Activated CD4-positive, alpha-beta T cell treated with anti-CD3 and anti-CD28 coated beads, Interleukin-2, amount 50 U/mL, for 1 hour (primary cell): ENCODE measurements around the gene CWC27.
"Not testable (repeated sequence)": the region's sequence is repeated elsewhere in the genome, so short reads cannot be mapped to it uniquely, and the experiment has no call there.

ENCODE experiments used
- DNase-seq: peaks from one replicate; pipeline ENCODE4 v3.0.0-alpha.2; 2020

CWC27 gene

GRCh38 chr5:64790210-64790609 lies 21.5 kb downstream of the CWC27 start:
- DNase-seq: no peak

- no peak for DNase-seq
Measured at GRCh38 chr5:64792469-64792868, 23.7 kb downstream of the CWC27 start.

DNA sequence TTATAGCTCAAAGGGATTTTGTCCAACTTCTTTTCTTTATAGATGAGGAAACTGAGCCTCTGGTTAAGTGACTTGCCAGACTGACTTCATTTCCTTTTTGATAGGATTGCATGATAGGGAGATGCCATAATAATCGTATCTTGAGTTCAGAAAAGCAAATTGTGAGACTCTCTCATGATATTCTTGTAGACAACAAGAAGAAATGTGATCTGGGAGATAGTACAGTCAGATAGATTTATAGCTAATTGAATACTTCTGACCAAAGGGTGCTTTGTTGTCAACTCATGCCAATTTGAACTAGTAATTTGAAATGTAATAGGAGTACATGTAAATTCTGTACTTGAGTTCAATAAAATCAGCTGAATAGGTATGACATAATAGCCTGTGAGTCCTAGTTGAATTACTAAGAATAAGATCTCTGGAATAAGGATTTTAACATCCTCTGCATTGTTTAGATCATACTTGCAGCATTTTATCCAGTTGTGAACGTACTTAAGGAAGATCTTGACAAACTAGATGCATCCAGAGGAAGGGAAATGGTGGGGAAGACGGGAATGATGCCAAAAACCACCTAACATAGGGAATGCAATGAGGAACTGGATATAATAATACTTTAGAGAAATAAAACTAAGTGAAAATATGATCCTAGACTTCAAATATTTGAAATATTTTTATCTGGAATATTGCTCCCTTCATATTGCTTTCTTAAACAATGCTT lies 25.5 kb downstream of the CWC27 start:
- DNase-seq: no peak

DNA sequence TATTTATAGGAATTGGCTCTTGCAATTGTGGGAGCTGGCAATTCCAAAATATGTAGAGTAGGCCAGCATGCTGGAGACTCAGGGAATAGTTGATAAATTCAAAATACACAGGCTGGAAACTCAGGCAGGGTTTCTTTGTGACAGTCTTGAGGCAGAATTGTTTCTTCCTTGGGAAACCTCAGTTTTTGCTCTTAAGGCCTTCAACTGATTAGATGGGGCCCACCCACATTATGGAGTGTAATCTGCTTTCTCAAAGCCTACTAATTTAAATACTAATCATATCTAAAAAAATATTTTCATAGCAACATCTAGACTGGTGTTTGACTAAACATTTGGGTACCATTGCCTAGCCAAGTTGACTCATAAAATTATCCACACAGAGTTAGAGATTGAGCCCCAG lies 27.6 kb downstream of the CWC27 start:
- DNase-seq: no peak

GRCh38 chr5:64800926-64801325 lies 32.2 kb downstream of the CWC27 start:
- no peak for DNase-seq

DNA sequence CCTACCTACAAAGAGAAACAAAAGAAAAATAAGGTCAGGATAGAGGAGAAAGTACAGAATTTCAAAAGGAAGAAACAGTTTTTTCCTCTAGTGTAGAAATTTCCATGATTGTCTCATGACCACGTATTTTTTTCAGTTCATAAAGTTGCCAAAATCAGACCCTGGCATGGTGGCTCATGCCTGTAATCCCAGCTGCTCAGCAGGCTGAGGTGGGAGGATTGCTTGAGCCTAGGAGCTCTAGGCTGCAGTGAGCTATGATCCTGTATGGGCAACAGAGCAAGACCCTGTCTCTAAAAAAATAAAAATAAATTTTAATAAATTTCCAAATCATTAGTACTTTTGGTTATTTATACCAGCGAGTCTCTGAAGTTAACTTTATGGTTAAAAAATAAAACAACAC lies 37.8 kb downstream of the CWC27 start:
- no peak for DNase-seq

DNA sequence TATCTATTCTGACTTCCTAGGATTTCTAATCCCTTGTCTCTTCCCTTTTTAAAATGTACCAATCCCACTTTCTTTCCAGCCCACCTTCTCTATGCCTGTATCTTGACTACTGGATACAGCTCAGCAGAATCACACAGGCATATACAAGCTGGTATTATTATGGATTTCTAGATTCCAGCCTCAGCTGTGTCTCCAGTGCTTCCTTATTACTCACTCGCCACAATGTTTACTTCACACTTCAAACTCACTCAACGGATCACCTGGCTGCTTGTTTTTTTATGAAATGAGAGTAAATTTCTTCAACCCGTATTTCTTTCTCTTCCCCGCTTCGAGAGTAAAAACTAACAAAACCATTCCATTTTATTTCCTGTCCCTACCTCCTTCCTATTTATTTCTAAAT lies 38.8 kb downstream of the CWC27 start:
- no peak for DNase-seq

GRCh38 chr5:64811050-64811640 lies 42.4 kb downstream of the CWC27 start:
- no peak for DNase-seq

DNA sequence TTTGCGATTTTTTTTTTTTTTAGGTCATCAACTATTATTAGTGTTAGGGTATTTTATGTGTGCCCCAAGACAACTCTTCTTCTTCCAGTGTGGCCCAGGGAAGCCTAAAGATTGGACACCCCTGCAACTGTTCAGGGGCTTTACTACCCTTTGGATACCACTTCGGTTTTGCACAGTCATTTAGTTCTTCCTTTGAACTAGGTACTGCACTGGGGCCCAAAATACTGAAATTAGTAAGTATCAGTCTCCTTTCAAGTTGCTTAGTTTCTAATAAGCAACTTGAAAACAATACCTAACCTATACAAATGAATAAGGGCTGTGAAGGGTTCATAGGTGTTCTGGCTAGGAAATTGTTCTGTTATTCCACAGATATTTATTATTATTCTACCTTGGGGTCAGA lies 45.3 kb downstream of the CWC27 start:
- no peak for DNase-seq

- no peak for DNase-seq
Measured at GRCh38 chr5:64818245-64818644, 49.5 kb downstream of the CWC27 start.

DNA sequence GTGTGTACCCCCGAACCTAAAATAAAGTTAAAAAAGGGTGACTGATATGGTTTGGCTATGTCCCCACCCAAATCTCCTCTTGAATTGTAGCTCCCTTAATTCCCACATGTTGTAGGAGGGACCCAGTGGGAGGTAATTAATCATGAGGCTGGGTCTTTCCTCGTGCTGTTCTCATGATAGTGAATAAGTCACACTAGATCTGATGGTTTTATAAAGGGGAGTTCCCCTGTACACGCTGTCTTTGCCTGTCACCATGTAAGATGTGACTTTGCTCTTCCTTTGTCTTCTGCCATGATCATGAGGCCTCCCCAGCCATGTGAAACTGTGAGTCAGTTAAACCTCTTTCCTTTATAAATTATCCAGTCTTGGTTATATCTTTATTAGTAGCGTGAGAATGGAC lies 50.6 kb downstream of the CWC27 start:
- not testable (repeated sequence) for DNase-seq

DNA sequence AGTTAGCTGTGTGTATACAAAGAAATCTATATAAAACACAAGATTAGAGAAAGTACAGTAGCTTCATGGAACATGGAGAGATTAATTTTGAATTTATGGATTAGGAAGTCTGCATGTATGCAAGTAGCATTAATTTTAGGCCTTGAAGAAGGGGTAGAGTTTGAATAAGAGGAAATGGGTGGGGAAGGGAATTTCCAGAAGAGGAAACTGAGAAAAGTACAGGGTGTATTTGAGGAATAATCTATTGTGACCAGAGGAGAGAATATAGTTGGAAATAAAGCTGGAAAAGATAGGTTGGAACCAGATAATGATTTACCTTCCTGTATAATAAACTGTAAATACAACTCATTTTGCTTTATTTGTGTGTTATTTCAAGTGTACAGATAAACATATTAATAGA lies 53.6 kb downstream of the CWC27 start:
- DNase-seq: no peak

GRCh38 chr5:64826541-64826940 lies 57.8 kb downstream of the CWC27 start:
- DNase-seq: no peak

DNA sequence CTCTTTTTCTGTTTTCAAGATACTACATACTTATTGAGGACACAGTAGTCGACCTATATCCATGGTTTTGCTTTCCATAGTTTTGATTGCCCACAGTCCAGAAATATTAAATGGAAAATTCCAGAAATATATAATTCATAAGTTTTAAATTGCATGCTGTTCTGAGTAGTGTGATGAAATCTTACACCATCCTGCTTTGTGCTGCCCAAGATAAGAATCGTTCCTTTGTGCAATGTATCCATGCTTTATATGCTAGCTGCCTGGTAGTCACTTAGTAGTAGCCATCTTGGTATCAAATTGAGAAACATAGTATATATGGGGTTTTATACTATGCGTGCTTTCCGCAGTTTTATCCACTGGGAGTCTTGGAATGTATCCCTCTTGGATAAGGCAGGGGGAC lies 59.0 kb downstream of the CWC27 start:
- no peak for DNase-seq

DNA sequence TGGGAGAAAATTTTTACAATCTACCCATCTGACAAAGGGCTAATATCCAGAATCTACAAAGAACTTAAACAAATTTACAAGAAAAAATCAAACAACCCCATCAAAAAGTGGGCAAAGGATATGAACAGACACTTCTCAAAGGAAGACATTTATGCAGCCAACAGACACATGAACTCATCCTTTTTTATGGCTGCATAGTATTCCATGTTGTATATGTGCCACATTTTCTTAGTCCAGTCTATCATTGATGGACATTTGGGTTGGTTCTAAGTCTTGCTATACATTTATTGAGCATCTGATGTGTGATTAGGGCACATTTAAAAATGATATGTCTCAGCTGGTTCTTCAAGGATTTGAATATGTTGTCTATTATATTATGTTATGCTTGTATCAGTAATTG lies 61.9 kb downstream of the CWC27 start:
- DNase-seq: not testable (repeated sequence)

DNA sequence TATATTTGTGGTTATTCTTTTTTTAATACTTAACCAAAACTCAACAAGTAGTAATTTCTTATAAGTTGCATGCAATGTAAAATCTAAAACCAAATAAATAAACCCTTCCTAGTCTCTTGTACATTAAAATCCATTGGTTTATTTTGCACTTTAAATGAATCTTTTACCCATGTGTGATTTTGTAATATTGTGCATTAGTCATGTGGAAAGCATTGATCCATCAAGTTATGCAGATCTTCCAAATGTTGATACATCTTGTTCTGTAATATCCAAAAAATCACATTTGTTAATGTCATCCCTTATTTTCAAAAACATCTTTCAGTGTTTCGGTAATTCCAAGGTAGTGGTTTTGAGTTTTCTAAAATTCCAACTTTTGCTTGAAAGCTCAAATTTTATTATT lies 63.3 kb downstream of the CWC27 start:
- no peak for DNase-seq

DNA sequence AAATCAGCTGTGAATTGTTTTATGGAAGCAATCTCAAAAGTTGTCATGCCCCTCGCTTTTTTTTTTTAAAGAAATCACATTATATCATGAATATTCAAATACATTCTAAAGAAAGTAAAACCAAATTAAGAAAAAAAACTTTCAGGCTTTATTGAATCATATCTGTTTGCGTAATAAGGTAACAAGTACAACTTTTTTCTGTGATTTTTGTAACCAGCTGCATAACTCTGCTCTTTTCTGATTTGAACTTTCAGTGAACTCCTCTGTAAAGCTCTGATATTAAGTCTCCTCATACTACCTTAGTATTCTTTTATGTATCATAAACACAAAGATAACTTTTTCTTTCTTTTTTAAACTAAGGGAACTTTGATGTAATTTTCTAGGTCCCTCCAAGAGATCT lies 65.3 kb downstream of the CWC27 start:
- no peak for DNase-seq

GRCh38 chr5:64834611-64835010 lies 65.9 kb downstream of the CWC27 start:
- no peak for DNase-seq

- DNase-seq: no peak
Measured at GRCh38 chr5:64835266-64835665, 66.5 kb downstream of the CWC27 start.

- DNase-seq: no peak
Measured at GRCh38 chr5:64836190-64836755, 67.5 kb downstream of the CWC27 start.

- no peak for DNase-seq
Measured at GRCh38 chr5:64836786-64837185, 68.1 kb downstream of the CWC27 start.

- no peak for DNase-seq
Measured at GRCh38 chr5:64838376-64838775, 69.6 kb downstream of the CWC27 start.

- DNase-seq: no peak
Measured at GRCh38 chr5:64838803-64839202, 70.1 kb downstream of the CWC27 start.

DNA sequence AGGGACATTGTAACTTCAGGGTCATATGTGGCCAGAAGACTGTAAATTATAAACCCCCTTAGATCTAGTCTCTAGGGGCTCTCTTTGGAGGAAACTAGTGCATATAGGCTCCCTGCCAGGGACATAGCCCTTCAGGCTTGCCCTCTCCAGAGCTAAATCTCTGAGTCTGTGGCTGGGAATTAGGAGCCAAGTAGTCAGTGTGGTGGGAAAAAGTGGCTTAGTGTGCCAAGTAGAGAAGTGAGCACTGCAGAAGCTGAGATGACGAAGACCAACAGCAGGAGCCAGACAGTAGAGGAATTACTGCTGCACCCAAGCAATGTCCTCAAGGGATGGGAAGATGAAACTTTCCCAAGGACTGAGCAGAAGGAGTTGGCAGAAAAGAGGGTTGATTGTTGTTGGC lies 71.2 kb downstream of the CWC27 start:
- no peak for DNase-seq

DNA sequence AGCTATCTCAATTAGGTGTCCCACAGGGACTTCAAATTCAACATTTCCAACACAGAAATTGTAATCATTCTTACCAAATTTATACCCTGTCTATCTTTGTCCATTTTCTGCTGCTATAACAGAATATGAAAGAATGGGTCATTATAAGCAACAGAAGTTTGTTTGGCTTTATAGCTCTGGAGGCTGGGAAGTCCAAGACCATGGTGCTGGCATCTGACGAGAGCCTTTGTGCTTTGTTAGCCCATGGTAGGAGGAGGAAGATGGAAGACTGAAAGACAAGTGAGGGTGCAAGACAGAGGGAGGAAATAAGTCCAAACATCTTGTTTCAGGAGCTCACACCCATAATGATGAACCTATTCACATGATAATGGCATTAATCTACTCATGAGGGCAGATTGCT lies 72.2 kb downstream of the CWC27 start:
- no peak for DNase-seq
